ENCODE data around the gene LDB2.

The LDB2 gene

DNA sequence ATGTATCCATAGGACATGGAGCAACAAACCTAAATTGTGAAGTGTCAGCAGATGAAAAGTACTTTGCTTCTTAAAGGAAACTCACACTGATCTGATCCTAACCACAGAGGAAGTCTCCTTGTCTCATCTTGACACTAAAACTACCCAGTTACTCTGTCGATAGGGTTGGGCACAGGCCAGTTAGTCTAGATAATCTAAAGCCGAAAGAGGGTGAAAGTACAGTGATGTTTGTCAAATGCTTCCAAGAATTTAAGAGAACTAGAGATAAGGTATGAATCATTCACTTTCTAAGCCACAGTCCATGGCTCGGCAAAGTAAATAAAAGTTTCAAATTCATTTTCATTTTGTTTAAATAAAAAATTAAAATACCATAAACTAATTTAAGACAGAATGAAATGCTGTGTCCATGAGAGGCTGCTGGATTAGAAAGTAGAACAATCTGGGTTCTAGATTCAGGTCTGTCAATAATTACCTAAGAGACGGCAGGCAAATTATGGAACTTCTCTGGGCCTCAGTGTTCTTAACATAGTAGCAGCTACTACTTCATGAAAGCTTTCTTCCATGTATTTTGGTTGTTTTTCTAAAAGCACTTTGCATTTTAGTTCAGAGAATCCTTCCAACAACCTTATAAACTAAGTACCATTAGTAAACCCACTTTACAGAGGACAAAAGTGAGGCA, 176.7 kb downstream of the LDB2 start:
- Histone ChIP-seq H3K4me3 (ENCODE audit: low read length in 2 of 2) (no peak overlapping the region), H3K36me3 (ENCODE audit: control insufficient read depth in 2 of 2, insufficient read depth in 2 of 2, low read length in 2 of 2) (no peaks in the 10 kb centered on the region), H3K9ac (ENCODE audit: low read length in 2 of 2) (no peak overlapping the region), H3K27ac (ENCODE audit: low read length) (no peak overlapping the region), H3K4me1 (ENCODE audit: control insufficient read depth, insufficient read depth, low read length) (no peaks in the 10 kb centered on the region), H3K27me3 (ENCODE audit: control insufficient read depth in 1 of 2, insufficient read depth in 2 of 2, low read length in 2 of 2) (no peaks in the 10 kb centered on the region), H3K9me3 (ENCODE audit: control insufficient read depth in 2 of 2, low read length in 2 of 2) (peaks cover 0 to 2% of the 10 kb centered on the region in 2 donors)

DNA sequence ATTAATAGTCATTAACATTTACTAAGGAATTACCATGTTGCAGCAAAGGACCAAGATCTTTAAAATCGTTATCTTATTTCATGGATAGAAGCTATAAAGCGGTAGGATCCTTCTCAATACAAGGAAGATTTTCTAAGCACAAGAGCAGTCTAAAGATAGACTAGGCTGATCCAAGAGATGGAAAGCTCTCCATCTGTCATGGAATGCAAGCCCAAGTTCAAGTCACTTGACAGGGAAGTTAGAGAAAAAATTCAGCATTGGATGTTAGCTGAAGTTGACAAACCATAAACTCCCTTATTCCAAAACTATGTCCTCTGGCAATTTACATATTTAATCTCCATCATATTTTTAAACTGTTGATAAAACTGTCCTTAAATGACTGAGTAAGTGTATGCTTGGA, 177.7 kb downstream of the LDB2 start:
- no peak overlapping the region for H3K4me3 ChIP-seq (ENCODE audit: low read length in 2 of 2)

DNA sequence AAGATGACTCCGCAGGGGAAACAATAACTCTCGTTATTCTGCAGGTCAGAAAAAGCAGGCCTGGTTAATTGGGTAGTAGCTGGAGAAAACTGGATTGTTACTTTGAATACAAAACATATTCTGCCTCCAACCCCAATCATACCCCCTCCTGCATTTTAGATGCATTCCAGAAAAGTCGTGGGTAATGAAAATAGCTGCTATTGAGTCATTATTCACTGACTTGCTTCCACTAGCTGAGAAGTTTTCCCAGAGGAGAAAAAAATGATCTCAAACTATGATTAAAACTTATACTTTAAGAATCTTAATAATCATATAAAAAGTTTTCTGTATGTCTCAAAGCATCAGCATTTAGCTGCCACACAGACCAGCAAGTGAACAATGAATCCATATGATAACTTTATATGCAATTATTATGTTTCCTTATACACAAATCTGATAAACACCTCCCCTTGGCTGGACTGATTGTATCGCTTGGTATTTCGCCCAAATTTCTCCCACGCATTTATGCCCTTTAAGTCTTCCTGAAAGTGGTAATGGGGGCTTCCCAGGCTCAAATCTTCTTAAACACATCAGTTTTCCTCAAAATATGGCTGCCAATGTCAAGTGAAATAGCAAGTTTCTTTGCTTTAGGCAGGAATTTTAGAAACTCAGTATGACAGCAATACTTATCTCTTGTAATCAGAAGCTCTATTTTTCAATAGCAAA, 181.0 kb downstream of the LDB2 start:
- no peak overlapping the region for H3K4me3 ChIP-seq (ENCODE audit: low read length in 2 of 2)
- H3K9me3 ChIP-seq (ENCODE audit: control insufficient read depth in 2 of 2, low read length in 2 of 2), result no peaks in the 10 kb centered on the region

More for the DNA sequence above, 177.7 kb downstream of the LDB2 start:
- H3K27me3 ChIP-seq (ENCODE audit: control insufficient read depth in 1 of 2, insufficient read depth in 2 of 2, low read length in 2 of 2), result no peaks in the 10 kb centered on the region
- no peak overlapping the region for H3K9ac ChIP-seq (ENCODE audit: low read length in 2 of 2)
- no peak overlapping the region for H3K27ac ChIP-seq (ENCODE audit: low read length)
- no peaks in the 10 kb centered on the region for H3K36me3 ChIP-seq (ENCODE audit: control insufficient read depth in 2 of 2, insufficient read depth in 2 of 2, low read length in 2 of 2)
- peaks cover 0 to 2% of the 10 kb centered on the region in 2 donors for H3K9me3 ChIP-seq (ENCODE audit: control insufficient read depth in 2 of 2, low read length in 2 of 2)
- no peaks in the 10 kb centered on the region for H3K4me1 ChIP-seq (ENCODE audit: control insufficient read depth, insufficient read depth, low read length)

DNA sequence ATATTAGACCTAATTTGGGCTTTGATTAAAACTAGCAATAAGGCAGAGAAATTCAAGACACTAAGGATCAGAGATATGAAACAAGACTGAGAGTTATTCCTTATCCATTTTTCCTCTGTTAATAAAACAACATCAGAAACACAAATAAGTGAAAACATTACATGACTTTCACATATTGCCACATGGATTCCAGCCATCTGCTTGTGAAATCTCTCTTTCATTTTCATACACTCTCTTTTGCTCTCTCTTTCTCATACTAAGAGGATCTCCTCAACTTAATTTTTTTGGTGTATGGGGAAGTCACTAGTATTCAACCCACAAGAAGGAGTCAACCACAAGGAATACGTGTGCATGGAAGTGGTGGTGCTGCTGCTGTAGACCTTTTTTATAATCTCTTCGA, 183.0 kb downstream of the LDB2 start:
- Histone ChIP-seq H3K4me3 (ENCODE audit: low read length in 2 of 2) (no peak overlapping the region), H3K9me3 (ENCODE audit: control insufficient read depth in 2 of 2, low read length in 2 of 2) (no peaks in the 10 kb centered on the region), H3K36me3 (ENCODE audit: control insufficient read depth in 2 of 2, insufficient read depth in 2 of 2, low read length in 2 of 2) (no peaks in the 10 kb centered on the region), H3K27ac (ENCODE audit: low read length) (no peak overlapping the region), H3K27me3 (ENCODE audit: control insufficient read depth in 1 of 2, insufficient read depth in 2 of 2, low read length in 2 of 2) (no peaks in the 10 kb centered on the region), H3K4me1 (ENCODE audit: control insufficient read depth, insufficient read depth, low read length) (no peaks in the 10 kb centered on the region), H3K9ac (ENCODE audit: low read length in 2 of 2) (no peak overlapping the region)

More for the DNA sequence above, 181.0 kb downstream of the LDB2 start:
- Histone ChIP-seq H3K4me1 (ENCODE audit: control insufficient read depth, insufficient read depth, low read length) (no peaks in the 10 kb centered on the region), H3K27ac (ENCODE audit: low read length) (no peak overlapping the region), H3K36me3 (ENCODE audit: control insufficient read depth in 2 of 2, insufficient read depth in 2 of 2, low read length in 2 of 2) (no peaks in the 10 kb centered on the region), H3K27me3 (ENCODE audit: control insufficient read depth in 1 of 2, insufficient read depth in 2 of 2, low read length in 2 of 2) (no peaks in the 10 kb centered on the region), H3K9ac (ENCODE audit: low read length in 2 of 2) (no peak overlapping the region)

DNA sequence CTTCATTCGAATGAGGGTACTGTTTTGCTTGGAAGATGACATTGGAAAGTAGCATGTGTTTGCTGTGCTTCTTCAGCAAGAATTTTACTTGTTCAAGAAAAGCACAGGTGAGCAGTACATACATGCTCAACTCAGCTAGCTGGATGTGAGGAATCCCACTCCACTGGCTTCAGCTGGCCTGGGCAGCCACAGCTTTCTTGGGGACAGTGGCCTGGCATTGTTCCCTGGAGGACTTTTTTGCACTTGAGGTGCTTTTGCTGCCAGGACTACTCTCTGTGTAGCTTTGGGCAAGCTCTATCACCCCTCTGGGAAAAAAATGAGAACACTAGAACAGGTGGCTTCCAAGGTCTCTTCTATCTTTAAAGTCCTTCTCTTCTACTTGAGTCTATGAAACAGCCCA, 184.3 kb downstream of the LDB2 start:
- no peaks in the 10 kb centered on the region for H3K36me3 ChIP-seq (ENCODE audit: control insufficient read depth in 2 of 2, insufficient read depth in 2 of 2, low read length in 2 of 2)
- H3K27ac ChIP-seq (ENCODE audit: low read length), result no peak overlapping the region
- no peaks in the 10 kb centered on the region for H3K4me1 ChIP-seq (ENCODE audit: control insufficient read depth, insufficient read depth, low read length)
- H3K9ac ChIP-seq (ENCODE audit: low read length in 2 of 2), result no peak overlapping the region
- H3K9me3 ChIP-seq (ENCODE audit: control insufficient read depth in 2 of 2, low read length in 2 of 2), result no peaks in the 10 kb centered on the region
- no peak overlapping the region for H3K4me3 ChIP-seq (ENCODE audit: low read length in 2 of 2)
- no peaks in the 10 kb centered on the region for H3K27me3 ChIP-seq (ENCODE audit: control insufficient read depth in 1 of 2, insufficient read depth in 2 of 2, low read length in 2 of 2)

DNA sequence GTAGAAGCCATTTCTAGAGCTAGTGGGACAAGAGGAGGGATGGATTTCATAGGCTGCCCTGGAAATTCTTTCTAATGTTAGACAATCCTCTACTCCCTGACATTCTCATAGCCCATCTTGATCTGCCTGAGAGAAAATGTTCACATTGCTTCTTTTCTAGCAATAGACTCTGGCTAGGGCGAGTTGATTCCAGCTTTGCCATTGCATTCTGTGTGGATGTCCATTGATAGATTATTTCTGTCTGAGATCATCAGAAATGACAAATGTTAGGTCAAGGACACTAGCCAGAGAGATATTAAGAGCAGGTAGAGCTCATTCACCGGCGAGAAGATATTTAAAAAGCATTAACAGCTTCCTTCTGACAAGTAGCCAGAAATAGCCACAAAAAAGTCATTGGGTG, 184.7 kb downstream of the LDB2 start:
- H3K4me3 ChIP-seq (ENCODE audit: low read length in 2 of 2), result no peak overlapping the region
- H3K9ac ChIP-seq (ENCODE audit: low read length in 2 of 2), result no peak overlapping the region
- no peak overlapping the region for H3K27ac ChIP-seq (ENCODE audit: low read length)
- H3K36me3 ChIP-seq (ENCODE audit: control insufficient read depth in 2 of 2, insufficient read depth in 2 of 2, low read length in 2 of 2), result no peaks in the 10 kb centered on the region
- H3K4me1 ChIP-seq (ENCODE audit: control insufficient read depth, insufficient read depth, low read length), result no peaks in the 10 kb centered on the region
- no peaks in the 10 kb centered on the region for H3K9me3 ChIP-seq (ENCODE audit: control insufficient read depth in 2 of 2, low read length in 2 of 2)
- H3K27me3 ChIP-seq (ENCODE audit: control insufficient read depth in 1 of 2, insufficient read depth in 2 of 2, low read length in 2 of 2), result no peaks in the 10 kb centered on the region

DNA sequence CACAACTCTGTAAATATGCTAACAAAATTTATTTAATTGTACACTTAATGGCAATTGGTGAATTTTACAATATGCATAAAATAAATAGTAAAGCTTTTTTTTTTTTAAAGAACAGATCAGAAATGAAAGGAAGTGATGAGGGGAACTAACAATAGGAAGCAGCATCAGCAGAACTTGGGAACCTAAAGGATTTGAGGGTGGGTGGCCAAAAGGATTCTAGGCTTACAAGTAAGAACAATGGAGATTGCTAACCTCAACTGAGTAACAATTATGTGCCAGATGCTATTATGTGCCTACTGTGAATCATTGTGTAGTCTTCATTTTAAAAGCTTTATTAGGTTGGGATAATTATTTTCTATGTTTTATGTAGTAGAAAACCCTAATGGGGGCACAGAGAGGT, 185.2 kb downstream of the LDB2 start:
- Histone ChIP-seq H3K9ac (ENCODE audit: low read length in 2 of 2) (no peak overlapping the region), H3K27ac (ENCODE audit: low read length) (no peak overlapping the region), H3K4me1 (ENCODE audit: control insufficient read depth, insufficient read depth, low read length) (no peaks in the 10 kb centered on the region), H3K4me3 (ENCODE audit: low read length in 2 of 2) (no peak overlapping the region), H3K36me3 (ENCODE audit: control insufficient read depth in 2 of 2, insufficient read depth in 2 of 2, low read length in 2 of 2) (no peaks in the 10 kb centered on the region), H3K9me3 (ENCODE audit: control insufficient read depth in 2 of 2, low read length in 2 of 2) (no peaks in the 10 kb centered on the region), H3K27me3 (ENCODE audit: control insufficient read depth in 1 of 2, insufficient read depth in 2 of 2, low read length in 2 of 2) (no peaks in the 10 kb centered on the region)

DNA sequence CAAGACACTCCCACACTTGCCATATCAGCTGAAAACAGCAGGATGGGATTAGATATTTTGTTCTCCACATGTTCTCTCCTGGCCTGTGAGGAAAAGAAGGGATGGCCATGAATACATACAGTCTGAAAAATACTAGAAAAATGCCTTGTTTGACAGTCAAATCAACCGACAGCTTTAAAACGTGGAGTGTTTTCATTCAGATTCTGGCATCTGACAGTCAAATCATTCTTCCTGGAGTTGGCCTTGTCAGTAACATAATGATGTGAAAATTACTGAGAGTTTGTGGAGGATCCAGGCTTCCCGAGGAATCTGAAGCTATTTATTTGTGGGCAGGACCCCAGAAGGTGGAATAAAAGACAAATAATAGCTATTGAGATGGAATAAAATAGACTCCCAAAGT, 188.2 kb downstream of the LDB2 start:
- Histone ChIP-seq H3K4me1 (ENCODE audit: control insufficient read depth, insufficient read depth, low read length) (no peaks in the 10 kb centered on the region), H3K36me3 (ENCODE audit: control insufficient read depth in 2 of 2, insufficient read depth in 2 of 2, low read length in 2 of 2) (no peaks in the 10 kb centered on the region), H3K27ac (ENCODE audit: low read length) (no peak overlapping the region), H3K4me3 (ENCODE audit: low read length in 2 of 2) (no peak overlapping the region), H3K27me3 (ENCODE audit: control insufficient read depth in 1 of 2, insufficient read depth in 2 of 2, low read length in 2 of 2) (no peaks in the 10 kb centered on the region), H3K9ac (ENCODE audit: low read length in 2 of 2) (no peak overlapping the region), H3K9me3 (ENCODE audit: control insufficient read depth in 2 of 2, low read length in 2 of 2) (no peaks in the 10 kb centered on the region)

DNA sequence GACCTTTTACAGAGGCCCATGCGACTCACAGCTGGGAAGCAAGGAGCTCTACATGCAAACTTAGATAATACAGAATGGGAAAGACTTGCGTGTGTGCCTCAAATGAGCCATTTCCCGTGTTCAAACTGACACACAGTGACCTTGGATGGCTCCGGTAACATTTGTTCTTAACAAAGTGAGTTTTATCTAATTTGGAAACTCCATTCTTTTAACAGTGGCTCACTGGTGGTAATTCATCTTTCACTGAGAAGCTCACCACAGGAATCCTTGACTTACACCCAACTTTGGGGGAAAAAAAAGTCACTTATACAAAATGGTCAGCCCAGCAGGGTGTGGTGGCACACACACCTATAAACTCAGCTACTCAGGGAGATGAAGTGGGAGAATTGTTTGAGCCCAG, 190.6 kb downstream of the LDB2 start:
- Histone ChIP-seq H3K9me3 (ENCODE audit: control insufficient read depth in 2 of 2, low read length in 2 of 2) (no peaks in the 10 kb centered on the region), H3K27ac (ENCODE audit: low read length) (no peak overlapping the region), H3K9ac (ENCODE audit: low read length in 2 of 2) (no peak overlapping the region), H3K36me3 (ENCODE audit: control insufficient read depth in 2 of 2, insufficient read depth in 2 of 2, low read length in 2 of 2) (no peaks in the 10 kb centered on the region), H3K27me3 (ENCODE audit: control insufficient read depth in 1 of 2, insufficient read depth in 2 of 2, low read length in 2 of 2) (no peaks in the 10 kb centered on the region), H3K4me3 (ENCODE audit: low read length in 2 of 2) (no peak overlapping the region), H3K4me1 (ENCODE audit: control insufficient read depth, insufficient read depth, low read length) (no peaks in the 10 kb centered on the region)

DNA sequence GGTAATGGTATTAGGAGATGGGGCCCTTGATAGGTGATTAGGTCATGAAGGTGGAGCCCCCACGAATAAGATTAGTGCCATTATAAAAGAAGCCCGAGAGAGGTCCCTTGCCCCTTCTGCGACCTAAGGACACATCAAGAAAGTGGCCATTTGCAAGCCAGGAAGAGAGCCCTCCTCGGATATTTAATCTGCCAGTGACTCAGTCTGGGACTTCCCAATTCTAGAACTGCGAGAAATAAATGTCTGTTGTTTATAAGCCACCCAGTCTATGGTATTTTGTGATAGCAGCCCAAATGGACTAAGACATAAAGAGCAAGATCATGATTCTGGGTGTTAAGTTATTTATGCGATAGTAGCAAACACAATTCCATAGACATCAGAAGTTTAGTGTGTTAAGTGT, 192.2 kb downstream of the LDB2 start:
- H3K9me3 ChIP-seq (ENCODE audit: control insufficient read depth in 2 of 2, low read length in 2 of 2), result no peaks in the 10 kb centered on the region
- H3K36me3 ChIP-seq (ENCODE audit: control insufficient read depth in 2 of 2, insufficient read depth in 2 of 2, low read length in 2 of 2), result no peaks in the 10 kb centered on the region
- no peaks in the 10 kb centered on the region for H3K27me3 ChIP-seq (ENCODE audit: control insufficient read depth in 1 of 2, insufficient read depth in 2 of 2, low read length in 2 of 2)
- H3K4me1 ChIP-seq (ENCODE audit: control insufficient read depth, insufficient read depth, low read length), result no peaks in the 10 kb centered on the region
- H3K4me3 ChIP-seq (ENCODE audit: low read length in 2 of 2), result no peak overlapping the region
- no peak overlapping the region for H3K9ac ChIP-seq (ENCODE audit: low read length in 2 of 2)
- no peak overlapping the region for H3K27ac ChIP-seq (ENCODE audit: low read length)

DNA sequence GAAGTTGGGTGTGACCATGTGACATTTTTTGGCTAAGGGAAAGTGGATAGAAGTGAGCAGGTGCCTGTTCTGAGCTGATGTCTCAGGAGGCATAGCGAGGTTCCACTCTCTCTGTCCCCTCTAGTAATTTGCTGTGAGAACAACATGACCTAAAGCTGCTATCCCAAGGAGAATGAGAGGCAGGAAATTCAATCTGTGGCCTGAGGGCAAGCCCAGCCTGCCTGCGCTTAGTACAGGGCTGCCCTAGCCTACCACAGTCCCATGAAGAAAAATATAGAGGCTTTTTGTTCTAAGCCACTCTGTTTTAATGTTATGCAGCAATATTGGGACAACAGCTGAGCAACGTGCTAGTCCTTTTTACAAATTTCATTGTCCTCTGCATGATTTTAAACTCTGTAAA, 193.1 kb downstream of the LDB2 start:
- no peaks in the 10 kb centered on the region for H3K9me3 ChIP-seq (ENCODE audit: control insufficient read depth in 2 of 2, low read length in 2 of 2)
- H3K4me1 ChIP-seq (ENCODE audit: control insufficient read depth, insufficient read depth, low read length), result no peaks in the 10 kb centered on the region
- no peaks in the 10 kb centered on the region for H3K27me3 ChIP-seq (ENCODE audit: control insufficient read depth in 1 of 2, insufficient read depth in 2 of 2, low read length in 2 of 2)
- no peak overlapping the region for H3K27ac ChIP-seq (ENCODE audit: low read length)
- no peak overlapping the region for H3K4me3 ChIP-seq (ENCODE audit: low read length in 2 of 2)
- H3K9ac ChIP-seq (ENCODE audit: low read length in 2 of 2), result no peak overlapping the region
- H3K36me3 ChIP-seq (ENCODE audit: control insufficient read depth in 2 of 2, insufficient read depth in 2 of 2, low read length in 2 of 2), result no peaks in the 10 kb centered on the region
